ENCODE results near the gene KCNJ10.

The KCNJ10 gene

GRCh38 chr1:160080381-160081100 lies 10.6 kb upstream of the KCNJ10 start:
- Histone ChIP-seq H3F3A (ENCODE audit: low read depth) (no peaks in the 10 kb centered on the region), H4K20me1 (ENCODE audit: insufficient read depth, low read length, poor library complexity, severe bottlenecking) (no peaks in the 10 kb centered on the region), H3K4me2 (ENCODE audit: low read depth, low read length, poor library complexity, severe bottlenecking) (no peak overlapping the region), H3K79me2 (ENCODE audit: insufficient read depth, low read length) (no peaks in the 10 kb centered on the region), H3K9me2 (replicated peaks; ENCODE audit: low read depth, low read length) (no peaks in the 10 kb centered on the region), H3K4me3 (ENCODE audit: low read length, poor library complexity, severe bottlenecking) (no peak overlapping the region), H2AFZ (ENCODE audit: low read length) (no peak overlapping the region), H3K36me3 (ENCODE audit: insufficient read depth, low read length) (no peaks in the 10 kb centered on the region), H3K9ac (ENCODE audit: low read depth, low read length, poor library complexity, severe bottlenecking) (no peak overlapping the region), H3K4me1 (ENCODE audit: insufficient read depth, low read length, poor library complexity, severe bottlenecking) (no peaks in the 10 kb centered on the region), H3K27me3 (ENCODE audit: insufficient read depth, low read length, poor library complexity, severe bottlenecking) (no peaks in the 10 kb centered on the region), H3K9me3 (ENCODE audit: insufficient read depth, low read depth, low read length) (no peaks in the 10 kb centered on the region)
- TF ChIP-seq EZH2phosphoT487 (IDR thresholded peaks at IDR 0.05; ENCODE audit: borderline replicate concordance) (no peak), CTCF (conservative IDR thresholded peaks at IDR 0.05; ENCODE audit: low read length) (no peak)

DNA sequence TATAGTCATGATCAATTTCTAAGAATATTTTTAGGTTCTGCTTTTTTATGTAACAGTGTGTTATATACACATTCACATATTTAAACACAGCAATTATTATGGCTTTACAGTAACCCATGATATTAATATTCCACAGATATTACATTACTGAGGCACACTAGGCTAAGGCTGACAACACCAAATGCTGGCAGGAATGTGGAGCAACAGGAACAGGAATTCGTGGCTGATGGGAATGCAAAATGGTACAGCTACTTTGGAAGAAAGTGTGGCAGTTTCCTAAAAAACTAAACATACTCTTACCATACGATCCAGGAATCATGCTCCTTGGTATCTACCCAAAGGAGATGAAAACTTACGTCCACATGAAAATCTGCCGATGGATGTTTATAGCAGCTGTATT lies 9.5 kb upstream of the KCNJ10 start:
- Histone ChIP-seq H3K4me3 (ENCODE audit: low read length, poor library complexity, severe bottlenecking) (no peak overlapping the region), H3F3A (ENCODE audit: low read depth) (no peaks in the 10 kb centered on the region), H3K9me2 (replicated peaks; ENCODE audit: low read depth, low read length) (no peaks in the 10 kb centered on the region), H3K4me2 (ENCODE audit: low read depth, low read length, poor library complexity, severe bottlenecking) (no peak overlapping the region), H3K9ac (ENCODE audit: low read depth, low read length, poor library complexity, severe bottlenecking) (no peak overlapping the region), H3K4me1 (ENCODE audit: insufficient read depth, low read length, poor library complexity, severe bottlenecking) (no peaks in the 10 kb centered on the region), H3K79me2 (ENCODE audit: insufficient read depth, low read length) (no peaks in the 10 kb centered on the region), H2AFZ (ENCODE audit: low read length) (no peak overlapping the region), H4K20me1 (ENCODE audit: insufficient read depth, low read length, poor library complexity, severe bottlenecking) (no peaks in the 10 kb centered on the region), H3K36me3 (ENCODE audit: insufficient read depth, low read length) (no peaks in the 10 kb centered on the region), H3K9me3 (ENCODE audit: insufficient read depth, low read depth, low read length) (no peaks in the 10 kb centered on the region), H3K27me3 (ENCODE audit: insufficient read depth, low read length, poor library complexity, severe bottlenecking) (no peaks in the 10 kb centered on the region)
- TF ChIP-seq CTCF (conservative IDR thresholded peaks at IDR 0.05; ENCODE audit: low read length) (no peak), EZH2phosphoT487 (IDR thresholded peaks at IDR 0.05; ENCODE audit: borderline replicate concordance) (no peak)

DNA sequence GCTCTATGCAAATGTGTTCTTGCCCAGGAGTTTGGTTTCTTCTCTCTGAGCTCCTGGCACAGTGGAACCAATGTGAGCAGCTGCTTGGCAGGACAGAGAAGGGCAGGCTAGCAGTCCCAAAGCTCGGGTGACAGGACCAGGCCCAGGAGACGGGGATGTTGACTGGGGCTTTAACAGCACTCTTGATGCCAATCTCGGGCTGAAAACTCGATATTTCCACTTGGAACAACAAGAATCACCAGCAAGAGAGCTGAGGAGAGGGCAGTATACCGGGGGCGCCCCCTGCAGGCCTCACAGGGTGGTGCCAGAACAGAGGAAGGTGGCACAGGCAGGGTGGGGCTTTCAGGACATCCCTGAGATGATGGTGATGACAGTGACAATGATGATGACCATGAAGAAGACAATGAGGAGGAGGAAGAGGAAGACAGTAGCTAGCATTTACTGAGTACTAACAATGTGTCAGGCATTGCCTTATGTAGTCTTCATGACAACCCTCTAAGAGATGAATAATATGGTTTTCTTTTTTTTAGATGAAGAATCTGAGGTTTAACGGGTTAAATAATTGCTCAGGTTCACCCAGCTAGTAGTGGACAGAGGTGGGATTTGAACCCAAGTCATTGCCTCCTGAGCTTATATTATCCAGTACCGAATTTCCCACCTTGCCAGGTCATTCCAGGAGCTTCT lies 8.7 kb upstream of the KCNJ10 start:
- Histone ChIP-seq H3K36me3 (ENCODE audit: insufficient read depth, low read length) (no peaks in the 10 kb centered on the region), H3F3A (ENCODE audit: low read depth) (no peaks in the 10 kb centered on the region), H2AFZ (ENCODE audit: low read length) (peak overlapping the region; percentile 62), H3K9me2 (replicated peaks; ENCODE audit: low read depth, low read length) (no peaks in the 10 kb centered on the region), H3K9ac (ENCODE audit: low read depth, low read length, poor library complexity, severe bottlenecking) (no peak overlapping the region), H3K79me2 (ENCODE audit: insufficient read depth, low read length) (no peaks in the 10 kb centered on the region), H3K4me2 (ENCODE audit: low read depth, low read length, poor library complexity, severe bottlenecking) (peak overlapping the region; percentile 28), H3K4me1 (ENCODE audit: insufficient read depth, low read length, poor library complexity, severe bottlenecking) (no peaks in the 10 kb centered on the region), H3K9me3 (ENCODE audit: insufficient read depth, low read depth, low read length) (no peaks in the 10 kb centered on the region), H4K20me1 (ENCODE audit: insufficient read depth, low read length, poor library complexity, severe bottlenecking) (no peaks in the 10 kb centered on the region), H3K27me3 (ENCODE audit: insufficient read depth, low read length, poor library complexity, severe bottlenecking) (no peaks in the 10 kb centered on the region), H3K4me3 (ENCODE audit: low read length, poor library complexity, severe bottlenecking) (no peak overlapping the region)
- TF ChIP-seq CTCF (conservative IDR thresholded peaks at IDR 0.05; ENCODE audit: low read length) (peak; percentile 98), EZH2phosphoT487 (IDR thresholded peaks at IDR 0.05; ENCODE audit: borderline replicate concordance) (no peak)
